MCF 10A (cell line): ENCODE measurements around the gene NOTCH2. TPM values are rescaled to one million over a fixed set of nuclear protein-coding genes. Genes with fewer than 3 reads are reported as not detected.
"Not testable (repeated sequence)": the region's sequence is repeated elsewhere in the genome, so short reads cannot be mapped to it uniquely, and the experiment has no call there.

Experiments
- Bru-seq: library from RNA; stranded (reverse); fragments of 400-500 nt; gene quantifications from one replicate; lab custom pipeline; 2021; lab: Mats Ljungman, UMichigan
- BruChase-seq, 2 experiments: library from RNA; stranded (reverse); fragments of 400-500 nt; gene quantifications; one replicate each; lab custom pipeline; 2021; lab: Mats Ljungman, UMichigan
- BruUV-seq: library from RNA; stranded (reverse); fragments of 400-500 nt; replicated peaks from 2 replicates; lab custom pipeline; 2021; lab: Mats Ljungman, UMichigan
- CTCF ChIA-PET: fragments of 300-600 bp; sonication (Branson Sonifier 250); formaldehyde crosslinking; extraction: SDS; loops from one replicate; lab custom pipeline; 2021; ENCODE audit warnings: antibody characterized with exemption, inconsistent platforms; lab: Yijun Ruan, JAX
- POLR2A ChIA-PET: fragments of 300-600, 350-650 bp; sonication (Branson Sonifier 250); formaldehyde crosslinking; extraction: SDS; loops from one replicate; lab custom pipeline; 2020; ENCODE audit warnings: antibody characterized with exemption, inconsistent platforms; lab: Yijun Ruan, JAX
- DNase-seq: peaks from one replicate; pipeline ENCODE4 v3.0.0-alpha.2; 2018; ENCODE audit not compliant: unreplicated experiment
- H3K27ac Mint-ChIP-seq: one replicate; pipeline ENCODE4 v1.8.0; 2022; ENCODE audit warnings: mild to moderate bottlenecking, low read depth, mixed read lengths; ENCODE audit not compliant: unreplicated experiment
- H3K27me3 Mint-ChIP-seq: one replicate; pipeline ENCODE4 v1.8.0; 2022; ENCODE audit warnings: mixed read lengths; ENCODE audit not compliant: insufficient read depth, unreplicated experiment
- H3K36me3 Mint-ChIP-seq: one replicate; pipeline ENCODE4 v1.8.0; 2022; ENCODE audit warnings: mild to moderate bottlenecking, moderate library complexity, mixed read lengths; ENCODE audit not compliant: insufficient read depth, unreplicated experiment
- H3K4me1 Mint-ChIP-seq: one replicate; pipeline ENCODE4 v1.8.0; 2022; ENCODE audit warnings: mixed read lengths; ENCODE audit not compliant: insufficient read depth, unreplicated experiment
- H3K4me3 Mint-ChIP-seq: one replicate; pipeline ENCODE4 v1.8.0; 2022; ENCODE audit warnings: mild to moderate bottlenecking, moderate library complexity, mixed read lengths; ENCODE audit not compliant: unreplicated experiment
- H3K9me3 Mint-ChIP-seq: one replicate; pipeline ENCODE4 v1.8.0; 2022; ENCODE audit warnings: mixed read lengths; ENCODE audit not compliant: unreplicated experiment
- intact Hi-C: fragments of 100-400 bp; cut with micrococcal nuclease; formaldehyde crosslinking; loops from 2 replicates; pipeline ENCODE4 v1.14.1; 2022
- long read RNA-seq: library from polyadenylated mRNA; stranded (forward); transcript quantifications from one replicate; pipeline ENCODE4 v2.0.0, GENCODE V29; 2022
- total RNA-seq: library from RNA; stranded (reverse); gene quantifications from 2 replicates; pipeline ENCODE4 v1.2.3, GENCODE V29; 2022

The NOTCH2 gene
- total RNA-seq (122 and 128 TPM in 2 replicates), Bru-seq, nascent RNA (percentile 86 among the genes with signal in this experiment), BruChase-seq, experiment 1, labeled RNA remaining after a 6-hour chase (percentile 89 among the genes with signal in this experiment), BruChase-seq, experiment 2, labeled RNA remaining after a 2-hour chase (percentile 77 among the genes with signal in this experiment)
- long read RNA-seq, full-length matches to known transcripts: 3 of 69 reads
- long read RNA-seq, partial matches to known transcripts: 10 of 69 reads
- long read RNA-seq, other reads (novel, unspliced or antisense): 56 of 69 reads

- H3K27me3 Mint-ChIP-seq, POLR2A ChIA-PET, H3K27ac Mint-ChIP-seq, CTCF ChIA-PET, H3K36me3 Mint-ChIP-seq, intact Hi-C loops, BruUV-seq, H3K9me3 Mint-ChIP-seq, H3K4me1 Mint-ChIP-seq: not testable (repeated sequence)
- H3K4me3 Mint-ChIP-seq: peak within 1 kb of the TSS; percentile 63
- peak; percentile 25 for DNase-seq
Observed at GRCh38 chr1:120069067-120069919, at the start of gene NOTCH2. Gene NOTCH2 (minus strand): TSS chr1:120069662. CDS start chr1:120069406, 256 bp downstream.

- intact Hi-C loops, H3K4me3 Mint-ChIP-seq, H3K36me3 Mint-ChIP-seq, POLR2A ChIA-PET, BruUV-seq, CTCF ChIA-PET, DNase-seq, H3K27ac Mint-ChIP-seq, H3K4me1 Mint-ChIP-seq, H3K27me3 Mint-ChIP-seq, H3K9me3 Mint-ChIP-seq: not testable (repeated sequence)
Observed at GRCh38 chr1:120117371-120118177, 48.1 kb upstream of the NOTCH2 start.

GRCh38 chr1:120116094-120116493 is 46.6 kb upstream of the NOTCH2 start:
- intact Hi-C loops, H3K27ac Mint-ChIP-seq, H3K4me3 Mint-ChIP-seq, H3K4me1 Mint-ChIP-seq, H3K36me3 Mint-ChIP-seq, H3K9me3 Mint-ChIP-seq, H3K27me3 Mint-ChIP-seq, CTCF ChIA-PET, BruUV-seq, POLR2A ChIA-PET, DNase-seq: not testable (repeated sequence)

- POLR2A ChIA-PET, CTCF ChIA-PET, H3K4me3 Mint-ChIP-seq, H3K27ac Mint-ChIP-seq, H3K4me1 Mint-ChIP-seq, BruUV-seq, H3K36me3 Mint-ChIP-seq, H3K9me3 Mint-ChIP-seq, intact Hi-C loops, DNase-seq, H3K27me3 Mint-ChIP-seq: not testable (repeated sequence)
Observed at GRCh38 chr1:120113134-120113533, 43.7 kb upstream of the NOTCH2 start.

- H3K27me3 Mint-ChIP-seq, H3K9me3 Mint-ChIP-seq, POLR2A ChIA-PET, H3K27ac Mint-ChIP-seq, BruUV-seq, H3K4me3 Mint-ChIP-seq, H3K36me3 Mint-ChIP-seq, intact Hi-C loops, DNase-seq, H3K4me1 Mint-ChIP-seq: not testable (repeated sequence)
- CTCF ChIA-PET: interaction anchor here (0.6 kb wide), 1 partner anchor 148 kb away, joined by 4 read pairs; no protein-coding TSS in a partner anchor
Observed at GRCh38 chr1:120112212-120112611, 42.8 kb upstream of the NOTCH2 start.

GRCh38 chr1:120111771-120112170 is 42.3 kb upstream of the NOTCH2 start:
- H3K4me1 Mint-ChIP-seq, H3K27me3 Mint-ChIP-seq, DNase-seq, H3K9me3 Mint-ChIP-seq, intact Hi-C loops, H3K27ac Mint-ChIP-seq, POLR2A ChIA-PET, H3K36me3 Mint-ChIP-seq, BruUV-seq, CTCF ChIA-PET, H3K4me3 Mint-ChIP-seq: not testable (repeated sequence)

GRCh38 chr1:120111008-120111407 is 41.5 kb upstream of the NOTCH2 start:
- BruUV-seq, H3K4me3 Mint-ChIP-seq, DNase-seq, H3K36me3 Mint-ChIP-seq, POLR2A ChIA-PET, intact Hi-C loops, H3K27me3 Mint-ChIP-seq, H3K9me3 Mint-ChIP-seq, H3K27ac Mint-ChIP-seq, H3K4me1 Mint-ChIP-seq, CTCF ChIA-PET: not testable (repeated sequence)

GRCh38 chr1:120109656-120110055 is 40.2 kb upstream of the NOTCH2 start:
- intact Hi-C loops, H3K4me3 Mint-ChIP-seq, H3K36me3 Mint-ChIP-seq, H3K27me3 Mint-ChIP-seq, BruUV-seq, H3K27ac Mint-ChIP-seq, CTCF ChIA-PET, H3K4me1 Mint-ChIP-seq, DNase-seq, POLR2A ChIA-PET, H3K9me3 Mint-ChIP-seq: not testable (repeated sequence)
